Right atrium auricular region (tissue), 2 donors: ENCODE measurements around the gene KCND3. TPM values are rescaled to one million over a fixed set of nuclear protein-coding genes. Genes with fewer than 3 reads are reported as not detected.

Source experiments
- DNase-seq: peaks from one replicate; pipeline ENCODE4 v3.0.0-alpha.2; 2019; ENCODE audit warnings: low spot score
- H3K27ac ChIP-seq, 2 donors: fragments of 200-600 bp; sonication (generic); 1 replicate in 1 of 2; 2 replicates in 1 of 2; pipeline ENCODE4 v1.5.1; 2016 to 2019
- H3K27me3 ChIP-seq, 2 donors: fragments of 200-600 bp; sonication (generic); one replicate each; pipeline versions ENCODE4 v1.5.1 to v1.6.0; 2017 to 2019
- H3K36me3 ChIP-seq: fragments of 200-600 bp; sonication (generic); one replicate; pipeline ENCODE4 v1.5.1; 2016
- H3K4me1 ChIP-seq, 2 donors: fragments of 200-600 bp; sonication (generic); one replicate each; pipeline versions ENCODE4 v1.5.1 to v1.6.0; 2017 to 2019
- H3K4me3 ChIP-seq, 2 donors: fragments of 200-600 bp; sonication (generic); 1 replicate in 1 of 2; 2 replicates in 1 of 2; pipeline ENCODE4 v1.5.1; 2017 to 2019; ENCODE audit warnings: mild to moderate bottlenecking in 1 of 2, moderate library complexity in 1 of 2
- H3K9me3 ChIP-seq, 2 donors: fragments of 200-600 bp; sonication (generic); one replicate each; pipeline ENCODE4 v1.5.1; 2019
- total RNA-seq, 2 donors: library from RNA; depleted of rRNA; stranded (reverse); fragments of >200 nt; gene quantifications; one replicate each; pipeline ENCODE4 v1.1.0, GENCODE V29; 2016
- TF ChIP-seq, protein P1 (sequence below), 2 donors: fragments of 200-600 bp; sonication (generic); IDR thresholded peaks; one replicate each; pipeline ENCODE4 v1.5.1; 2019; ENCODE audit warnings: antibody characterized with exemption in 2 of 2

Gene KCND3
- 10 to 100 TPM; 19.6 to 24.9 TPM for total RNA-seq

DNA sequence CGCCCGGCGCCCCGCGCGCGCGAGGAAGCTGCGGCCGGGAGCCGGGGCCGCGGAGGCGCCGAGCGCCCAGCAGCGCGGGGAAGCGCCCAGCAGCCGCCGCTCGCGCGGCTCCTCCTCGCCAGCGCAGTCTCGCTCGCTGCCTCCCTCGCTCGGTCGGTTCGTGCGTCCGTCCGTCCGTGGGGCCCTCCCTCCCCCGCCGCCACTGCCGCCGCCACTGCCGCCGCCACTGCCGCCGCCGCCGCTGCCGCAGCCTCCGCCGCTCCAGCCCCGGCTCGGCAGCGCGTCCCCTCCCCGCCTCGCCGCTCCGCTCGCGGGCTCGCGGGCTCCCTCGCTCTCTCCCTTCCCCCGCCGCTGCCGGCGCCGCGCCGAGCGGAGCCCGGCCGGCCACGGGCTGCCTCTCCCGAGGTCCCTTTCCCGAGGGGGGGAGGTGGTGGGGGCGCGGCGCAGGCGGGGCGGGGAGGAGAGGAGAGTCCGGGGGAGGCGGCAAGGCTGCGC lies at the start of gene KCND3:
Gene KCND3, minus strand, starts transcription at position 138 of the 495 bp plus-strand sequence.
- no peaks in the 10 kb centered on the region for H3K9me3 ChIP-seq
- H3K4me3 ChIP-seq = peak within 1 kb of the TSS; percentile 67 to 69
- H3K36me3 ChIP-seq = no peaks in the 10 kb centered on the region
- peak within 1 kb of the TSS; percentile 83 to 89 for H3K27ac ChIP-seq
- peaks cover 0 to 2% of the 10 kb centered on the region in 2 donors for H3K27me3 ChIP-seq
- H3K4me1 ChIP-seq = peaks cover 0 to 37% of the 10 kb centered on the region in 2 donors
- TF ChIP-seq, protein P1, sequence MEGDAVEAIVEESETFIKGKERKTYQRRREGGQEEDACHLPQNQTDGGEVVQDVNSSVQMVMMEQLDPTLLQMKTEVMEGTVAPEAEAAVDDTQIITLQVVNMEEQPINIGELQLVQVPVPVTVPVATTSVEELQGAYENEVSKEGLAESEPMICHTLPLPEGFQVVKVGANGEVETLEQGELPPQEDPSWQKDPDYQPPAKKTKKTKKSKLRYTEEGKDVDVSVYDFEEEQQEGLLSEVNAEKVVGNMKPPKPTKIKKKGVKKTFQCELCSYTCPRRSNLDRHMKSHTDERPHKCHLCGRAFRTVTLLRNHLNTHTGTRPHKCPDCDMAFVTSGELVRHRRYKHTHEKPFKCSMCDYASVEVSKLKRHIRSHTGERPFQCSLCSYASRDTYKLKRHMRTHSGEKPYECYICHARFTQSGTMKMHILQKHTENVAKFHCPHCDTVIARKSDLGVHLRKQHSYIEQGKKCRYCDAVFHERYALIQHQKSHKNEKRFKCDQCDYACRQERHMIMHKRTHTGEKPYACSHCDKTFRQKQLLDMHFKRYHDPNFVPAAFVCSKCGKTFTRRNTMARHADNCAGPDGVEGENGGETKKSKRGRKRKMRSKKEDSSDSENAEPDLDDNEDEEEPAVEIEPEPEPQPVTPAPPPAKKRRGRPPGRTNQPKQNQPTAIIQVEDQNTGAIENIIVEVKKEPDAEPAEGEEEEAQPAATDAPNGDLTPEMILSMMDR (IDR thresholded peaks at IDR 0.05) = no peak
- DNase-seq = no peak

DNA sequence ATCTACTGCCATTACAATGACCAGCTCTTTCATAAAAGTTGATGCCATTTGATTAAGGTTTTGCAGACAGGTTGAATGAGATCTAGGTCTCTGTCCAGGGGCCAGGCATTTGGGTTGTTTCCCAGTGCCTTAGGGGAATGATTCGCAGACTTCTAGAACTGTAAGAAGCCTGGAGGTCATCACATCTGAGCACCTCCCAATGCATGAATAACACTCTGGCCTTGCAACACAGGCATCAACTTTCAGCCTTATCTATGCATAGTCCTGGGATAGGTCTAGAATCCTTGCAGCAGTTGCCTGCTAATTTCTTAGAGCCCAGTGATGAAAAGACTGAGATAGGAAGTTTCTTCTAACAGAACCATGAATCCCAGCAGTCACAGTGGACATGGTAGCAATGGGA lies 44.8 kb upstream of the KCND3 start:
- DNase-seq = no peak
- H3K4me3 ChIP-seq = no peak overlapping the region
- no peaks in the 10 kb centered on the region for H3K4me1 ChIP-seq
- H3K27me3 ChIP-seq = no peaks in the 10 kb centered on the region
- TF ChIP-seq, protein P1 (IDR thresholded peaks at IDR 0.05) = no peak
- H3K27ac ChIP-seq = no peak overlapping the region
- H3K36me3 ChIP-seq = no peaks in the 10 kb centered on the region
- H3K9me3 ChIP-seq = no peaks in the 10 kb centered on the region

DNA sequence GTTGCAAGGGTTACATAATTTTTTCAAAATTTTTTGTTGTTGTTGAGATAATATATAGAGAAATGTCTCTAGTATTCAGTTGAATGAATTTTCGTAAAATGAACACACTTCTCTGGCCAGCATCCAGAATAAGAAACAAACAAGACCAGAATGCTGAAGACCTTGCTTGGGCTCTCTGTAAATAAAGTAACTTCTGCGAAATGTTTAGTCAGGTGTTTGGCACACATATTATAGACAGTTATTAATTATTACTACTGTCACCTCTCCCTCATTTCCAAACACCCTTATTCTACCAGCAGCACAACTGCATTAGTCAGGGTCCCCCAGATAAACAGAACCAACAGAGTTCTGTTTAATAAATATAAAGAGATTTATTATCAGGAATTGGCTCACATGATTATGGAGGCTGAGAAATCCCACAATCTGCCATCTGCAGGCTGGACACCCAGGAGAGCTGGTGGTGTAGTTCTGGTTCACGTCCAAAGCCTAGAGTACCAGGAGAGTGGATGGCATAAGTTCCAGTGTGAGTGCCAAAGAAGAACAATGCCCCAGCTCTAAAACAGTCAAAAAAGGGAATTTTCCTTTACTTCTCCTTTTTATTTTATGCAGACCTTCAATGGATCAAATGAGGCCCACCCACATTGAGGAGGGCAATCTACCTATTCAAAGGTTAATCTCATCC lies 44.1 kb upstream of the KCND3 start:
- H3K9me3 ChIP-seq = no peaks in the 10 kb centered on the region
- no peaks in the 10 kb centered on the region for H3K27me3 ChIP-seq
- no peaks in the 10 kb centered on the region for H3K36me3 ChIP-seq
- no peak for DNase-seq
- TF ChIP-seq, protein P1 (IDR thresholded peaks at IDR 0.05) = no peak
- H3K27ac ChIP-seq = no peak overlapping the region
- no peak overlapping the region for H3K4me3 ChIP-seq
- H3K4me1 ChIP-seq = no peaks in the 10 kb centered on the region

DNA sequence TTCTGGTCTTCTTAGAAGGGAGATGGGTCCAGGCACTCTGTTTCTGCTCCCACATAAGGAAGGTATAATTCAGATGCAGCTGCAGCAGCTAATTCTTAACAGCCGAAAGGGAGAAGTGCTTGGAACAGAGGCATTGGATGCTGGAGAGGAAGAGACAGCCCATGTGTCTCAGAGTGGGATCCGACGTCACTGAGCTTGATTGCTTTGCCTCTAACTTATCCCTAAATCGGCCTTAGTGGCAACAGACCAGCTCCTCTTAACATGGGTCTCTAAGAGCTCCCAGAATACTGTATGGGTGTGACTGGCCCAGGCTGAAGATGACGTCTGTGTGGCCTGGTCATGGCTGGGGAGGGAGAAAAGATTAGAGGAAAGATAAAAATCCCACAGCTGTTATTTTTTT lies 40.7 kb upstream of the KCND3 start:
- no peak for DNase-seq
- Histone ChIP-seq H3K36me3 (no peaks in the 10 kb centered on the region), H3K4me1 (peaks cover 0 to 7% of the 10 kb centered on the region in 2 donors), H3K9me3 (no peaks in the 10 kb centered on the region), H3K4me3 (no peak overlapping the region), H3K27ac (no peak overlapping the region), H3K27me3 (no peaks in the 10 kb centered on the region)
- TF ChIP-seq, protein P1 (IDR thresholded peaks at IDR 0.05) = no peak

DNA sequence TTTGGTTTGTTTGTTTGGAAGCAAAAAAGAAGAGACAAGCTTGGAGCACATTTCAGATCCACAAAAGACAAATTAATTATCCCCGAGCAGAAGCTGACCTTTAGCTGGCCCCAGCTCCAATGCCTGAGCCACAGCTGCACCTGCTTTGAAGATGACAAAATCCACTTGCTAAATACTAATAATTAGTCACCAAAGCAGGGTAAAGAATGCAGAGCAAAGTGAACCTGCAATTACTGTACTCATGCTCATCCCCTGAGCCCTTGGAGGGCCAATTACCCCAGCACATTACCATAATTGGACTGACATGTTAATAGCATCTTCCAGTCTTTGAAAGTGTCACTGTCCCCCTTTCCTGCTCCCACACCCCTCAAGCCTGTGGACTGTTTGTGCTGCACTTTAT lies 38.2 kb upstream of the KCND3 start:
- H3K36me3 ChIP-seq = no peaks in the 10 kb centered on the region
- TF ChIP-seq, protein P1 (IDR thresholded peaks at IDR 0.05) = no peak
- H3K27ac ChIP-seq = no peak overlapping the region
- no peak overlapping the region for H3K4me3 ChIP-seq
- peaks cover 0 to 7% of the 10 kb centered on the region in 2 donors for H3K4me1 ChIP-seq
- no peaks in the 10 kb centered on the region for H3K9me3 ChIP-seq
- no peak for DNase-seq
- H3K27me3 ChIP-seq = no peaks in the 10 kb centered on the region

DNA sequence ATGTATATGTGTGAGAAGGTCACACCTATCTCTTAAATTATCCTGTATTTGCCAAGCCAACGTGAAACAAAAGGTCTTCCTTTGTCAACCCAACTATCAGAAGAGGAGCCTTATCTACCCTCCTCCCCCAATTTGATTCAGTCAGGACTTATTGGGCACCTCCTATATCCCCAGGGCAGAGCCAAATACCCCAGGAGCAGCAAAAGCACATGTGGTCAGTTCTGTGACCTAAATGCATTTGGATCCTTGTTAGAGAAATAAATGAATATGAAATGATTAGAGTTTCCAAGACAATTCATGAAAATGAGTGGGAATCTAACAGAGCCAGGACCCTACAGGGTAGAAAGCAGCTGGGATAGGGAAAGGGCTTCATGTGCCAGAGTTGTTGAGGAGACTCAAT lies 37.0 kb upstream of the KCND3 start:
- H3K9me3 ChIP-seq = no peaks in the 10 kb centered on the region
- no peak overlapping the region for H3K4me3 ChIP-seq
- DNase-seq = no peak
- H3K27me3 ChIP-seq = no peaks in the 10 kb centered on the region
- peaks cover 0 to 7% of the 10 kb centered on the region in 2 donors for H3K4me1 ChIP-seq
- no peaks in the 10 kb centered on the region for H3K36me3 ChIP-seq
- no peak overlapping the region for H3K27ac ChIP-seq
- TF ChIP-seq, protein P1 (IDR thresholded peaks at IDR 0.05) = no peak
